Stomach (tissue), 9 donors: ENCODE measurements around the gene RPL18. TPM values are rescaled to one million over a fixed set of nuclear protein-coding genes. Genes with fewer than 3 reads are reported as not detected.

Experiments
- DNase-seq, 2 donors: peaks; one replicate each; pipeline versions ENCODE4 v3.0.0 to v3.0.0-alpha.2; 2013 to 2019
- H3K27ac ChIP-seq, 5 donors: fragments of 200-600 bp in 4 of 5; sonication (generic) in 4 of 5; one replicate each; pipeline ENCODE4 v1.5.1; 2013 to 2019; ENCODE audit warnings: mild to moderate bottlenecking in 1 of 5, moderate library complexity in 1 of 5
- H3K27me3 ChIP-seq, 3 donors: fragments of 200-600 bp; sonication (generic); one replicate each; pipeline ENCODE4 v1.5.1; 2017 to 2019; ENCODE audit warnings: mixed run types in 1 of 3
- H3K36me3 ChIP-seq, 4 donors: fragments of 200-600 bp; sonication (generic); 1 replicate in 3 of 4; 2 replicates in 1 of 4; pipeline ENCODE4 v1.5.1; 2016 to 2019
- H3K4me1 ChIP-seq, 4 donors: fragments of 200-600 bp; sonication (generic); one replicate each; pipeline ENCODE4 v1.5.1; 2016 to 2019
- H3K4me3 ChIP-seq, 4 donors: fragments of 200-600 bp; sonication (generic) in 3 of 4; one replicate each; pipeline ENCODE4 v1.5.1; 2016 to 2019; ENCODE audit warnings: mild to moderate bottlenecking in 1 of 4
- H3K9me3 ChIP-seq, 4 donors: fragments of 200-600 bp; sonication (generic); one replicate each; pipeline ENCODE4 v1.5.1; 2016 to 2019
- CTCF ChIP-seq, 7 experiments: fragments of 450-650 bp in 4 of 7; fragments of 200-600 bp in 3 of 7; sonication (generic) in 3 of 7; IDR thresholded peaks; one replicate each; pipeline ENCODE4 v1.5.1; 2016 to 2019; ENCODE audit warnings: antibody characterized with exemption in 7 of 7, control low read depth in 2 of 7, mild to moderate bottlenecking in 1 of 7
- EP300 ChIP-seq: sonication (generic); formaldehyde crosslinking; IDR thresholded peaks from one replicate; pipeline ENCODE4 v1.6.1; 2017; ENCODE audit warnings: antibody characterized with exemption
- POLR2A ChIP-seq, 4 donors: fragments of 450-650 bp; IDR thresholded peaks; one replicate each; pipeline ENCODE4 v1.6.1; 2016; ENCODE audit warnings: antibody characterized with exemption in 4 of 4, control low read depth in 2 of 4, mild to moderate bottlenecking in 1 of 4, moderate library complexity in 1 of 4
- POLR2AphosphoS5 ChIP-seq, 3 donors: sonication (generic); formaldehyde crosslinking; IDR thresholded peaks; one replicate each; pipeline ENCODE4 v1.6.1; 2016; ENCODE audit warnings: antibody characterized with exemption in 3 of 3
- WGBS, 5 donors: extraction: QIAGEN DNeasy Blood & Tissue Kit in 3 of 5; methylation state at CpG; one replicate each; pipeline versions ENCODE4 v1.1.5 to v1.1.7; 2013 to 2018; 5-methylcytosine and 5-hydroxymethylcytosine counted together
- intact Hi-C: fragments of 100-400 bp; cut with DNase I; formaldehyde crosslinking; loops from one replicate; pipeline ENCODE4 v1.15.1; 2023; ENCODE audit warnings: low total_unique reads
- polyA plus RNA-seq, 3 donors: library from polyadenylated mRNA; stranded (reverse); fragments of 200-250 nt; gene quantifications; one replicate each; pipeline ENCODE4 v1.2.3, GENCODE V29; 2013
- total RNA-seq, 5 donors: library from RNA; depleted of rRNA; stranded (reverse); fragments of >200 nt; gene quantifications; one replicate each; pipeline versions ENCODE4 v1.1.0 to v1.2.3, GENCODE V29; 2014 to 2016
- donor health status: healthy with polysubstance abuse.
- donor health status: Bipolar disorder and iron deficiency.
- donor health status: healthy.

RPL18 gene
- total and polyA plus RNA-seq, 8 donors, result 1,272 to 3,739 (median 2,415) TPM

GRCh38 chr19:48598996-48599700 lies 19.8 kb downstream of the RPL18 start:
- Histone ChIP-seq H3K4me3 (no peak overlapping the region), H3K27ac (no peak overlapping the region), H3K4me1 (peaks cover 0 to 4% (median 0%) of the 10 kb centered on the region in 4 donors), H3K36me3 (no peaks in the 10 kb centered on the region), H3K27me3 (peaks cover 0 to 18% (median 0%) of the 10 kb centered on the region in 3 donors), H3K9me3 (no peaks in the 10 kb centered on the region)
- whole genome bisulfite sequencing, 5 donors, result 56 to 84% (median 65%) methylated on average over 12 to 30 of the region's 30 CpGs
- intact Hi-C loops, result no loop called here
- no peak for DNase-seq
- no peak for TF ChIP-seq EP300
- no peak for TF ChIP-seq POLR2AphosphoS5 (IDR thresholded peaks at IDR 0.05)
- no peak for TF ChIP-seq CTCF (IDR thresholded peaks at IDR 0.05)
- TF ChIP-seq POLR2A (IDR thresholded peaks at IDR 0.05), result no peak

GRCh38 chr19:48596679-48597465 lies 22.1 kb downstream of the RPL18 start:
- Histone ChIP-seq H3K36me3 (no peaks in the 10 kb centered on the region), H3K27me3 (peaks cover 0 to 18% (median 0%) of the 10 kb centered on the region in 3 donors), H3K9me3 (no peaks in the 10 kb centered on the region), H3K27ac (peak overlapping the region in 1 of 5 donors; percentile 17), H3K4me1 (no peaks in the 10 kb centered on the region), H3K4me3 (no peak overlapping the region)
- 72 to 82% (median 80%) methylated on average over 29 to 39 of the region's 39 CpGs for WGBS, 5 donors
- DNase-seq, result no peak
- intact Hi-C loops, result no loop called here
- TF ChIP-seq CTCF (IDR thresholded peaks at IDR 0.05), result no peak

GRCh38 chr19:48596237-48596636 lies 22.7 kb downstream of the RPL18 start:
- DNase-seq, result no peak
- no peaks in the 10 kb centered on the region for H3K9me3 ChIP-seq
- no peak overlapping the region for H3K27ac ChIP-seq

More at GRCh38 chr19:48596237-48596636, 22.7 kb downstream of the RPL18 start:
- H3K36me3 ChIP-seq, result no peaks in the 10 kb centered on the region
- H3K27me3 ChIP-seq, result peaks cover 0 to 18% (median 0%) of the 10 kb centered on the region in 3 donors
- intact Hi-C loops, result no loop called here
- no peak overlapping the region for H3K4me3 ChIP-seq
- H3K4me1 ChIP-seq, result no peaks in the 10 kb centered on the region
- WGBS, 5 donors, result 77 to 93% (median 82%) methylated on average over 3 to 4 of the region's 4 CpGs
- no peak for TF ChIP-seq POLR2A (IDR thresholded peaks at IDR 0.05)
- no peak for TF ChIP-seq CTCF (IDR thresholded peaks at IDR 0.05)
- no peak for TF ChIP-seq EP300
- TF ChIP-seq POLR2AphosphoS5 (IDR thresholded peaks at IDR 0.05), result no peak
